HepG2 (cell line): Measurements from ENCODE around the gene ONECUT1.

Experiments used
- AFF4 ChIP-seq: sonication (generic); formaldehyde crosslinking; IDR thresholded peaks from 2 replicates; pipeline ENCODE4 v1.4.0; 2020; ENCODE audit warnings: missing genetic modification reagents
- ATF1 ChIP-seq: IDR thresholded peaks from 2 replicates; pipeline ENCODE4 v1.6.1; 2016; ENCODE audit warnings: mild to moderate bottlenecking, control low read depth
- CHD2 ChIP-seq: IDR thresholded peaks from 2 replicates; pipeline ENCODE4 v1.6.1; 2011; ENCODE audit warnings: low read depth, low read length, improper control_type of control experiment
- CHD4 ChIP-seq: fragments of 200-600 bp; sonication (generic); IDR thresholded peaks from 2 replicates; pipeline ENCODE4 v1.7.0; 2017; ENCODE audit warnings: mild to moderate bottlenecking, low read length, borderline replicate concordance
- CREB1 ChIP-seq, 2 experiments: fragments of 450-650 bp in 1 of 2; IDR thresholded peaks; 2 replicates each; pipeline ENCODE4 v1.6.1; 2016 to 2017; ENCODE audit warnings: control low read depth in 1 of 2, mild to moderate bottlenecking in 1 of 2, missing compliant biosample characterization in 1 of 2, missing genetic modification characterization in 1 of 2
- CTCF ChIP-seq: sonication (generic); formaldehyde crosslinking; IDR thresholded peaks from 2 replicates; pipeline ENCODE4 v1.5.0; 2020; ENCODE audit warnings: mild to moderate bottlenecking, missing genetic modification reagents, moderate library complexity
- MAX ChIP-seq: IDR thresholded peaks from 2 replicates; pipeline ENCODE4 v1.6.1; 2012; ENCODE audit warnings: inconsistent platforms
- PBX3 ChIP-seq: sonication (generic); formaldehyde crosslinking; IDR thresholded peaks from 2 replicates; pipeline ENCODE4 v1.8.1; 2023; ENCODE audit warnings: missing genetic modification reagents, inconsistent platforms, borderline replicate concordance
- TFAP4 ChIP-seq: sonication (generic); IDR thresholded peaks from 2 replicates; pipeline ENCODE4 v1.6.1; 2016; ENCODE audit warnings: low read depth, borderline replicate concordance
- ZNF281 ChIP-seq: sonication (generic); formaldehyde crosslinking; IDR thresholded peaks from 2 replicates; pipeline ENCODE4 v1.4.0; 2020; ENCODE audit warnings: missing genetic modification reagents, borderline replicate concordance

- TF ChIP-seq ATF1 (CRISPR knock-in tag) (no peak), TFAP4 (no peak), CTCF (CRISPR knock-in tag) (no peak), CHD4 (no peak), CHD2 (no peak), PBX3 (CRISPR knock-in tag) (no peak), CREB1 (IDR thresholded peaks at IDR 0.05) (no peak), CREB1 (CRISPR knock-in tag; IDR thresholded peaks at IDR 0.05) (no peak), MAX (no peak), AFF4 (CRISPR knock-in tag) (no peak), ZNF281 (no peak)
Measured at GRCh38 chr15:52764731-52765130, 25.4 kb downstream of the ONECUT1 start.
